Astrocyte of the spinal cord (primary cell): Measurements from ENCODE around the gene GID8.

Source experiments
- DNase-seq: peaks from one replicate; pipeline ENCODE4 v3.0.0; 2011; ENCODE audit warnings: low read depth, low spot score
- H3K4me3 ChIP-seq: 2 replicates; pipeline ENCODE4 v1.5.1; 2011; ENCODE audit warnings: low read depth, mild to moderate bottlenecking, low read length, moderate library complexity
- CTCF ChIP-seq: IDR thresholded peaks from 2 replicates; pipeline ENCODE4 v1.5.1; 2012; ENCODE audit warnings: low read depth, mild to moderate bottlenecking, low read length, inconsistent platforms
- in situ Hi-C: cut with HindIII; loops from 2 replicates; pipeline ENCODE4 v1.10.0; 2017; ENCODE audit warnings: low sequenced_read_pairs

The GID8 gene

DNA sequence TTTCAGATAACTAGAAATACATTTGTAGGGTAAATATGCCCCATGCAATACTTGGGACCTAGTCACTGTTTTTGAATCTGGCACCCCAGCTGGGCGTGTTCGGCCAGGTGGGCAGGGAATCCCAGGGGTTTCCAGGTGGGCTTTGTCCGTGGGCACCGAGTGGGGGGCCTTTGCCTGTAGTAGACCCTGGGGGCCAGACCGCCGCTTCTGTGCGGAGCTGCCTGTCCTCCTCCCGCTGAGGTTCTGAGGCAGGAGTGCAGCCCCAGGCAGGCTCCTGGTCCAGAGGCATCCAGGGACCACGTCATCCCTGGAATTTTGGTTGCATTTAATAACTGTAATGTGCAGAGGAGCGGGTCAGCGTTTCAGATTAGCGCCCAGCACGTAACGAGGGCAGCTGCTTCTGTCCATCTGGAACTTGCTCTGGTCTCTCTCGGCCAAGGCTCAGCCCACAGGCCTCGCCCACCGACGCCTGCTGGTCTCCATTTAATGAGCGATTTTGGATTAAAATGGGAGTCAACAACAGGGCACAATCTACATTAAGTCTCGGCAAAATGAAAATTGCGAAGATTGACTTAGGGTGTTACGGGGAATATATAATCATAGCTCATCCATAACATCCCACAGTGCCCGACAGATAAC, 56.0 kb downstream of the GID8 start:
- in situ Hi-C loops, result no loop called here
- H3K4me3 ChIP-seq, result no peak overlapping the region
- DNase-seq, result no peak

DNA sequence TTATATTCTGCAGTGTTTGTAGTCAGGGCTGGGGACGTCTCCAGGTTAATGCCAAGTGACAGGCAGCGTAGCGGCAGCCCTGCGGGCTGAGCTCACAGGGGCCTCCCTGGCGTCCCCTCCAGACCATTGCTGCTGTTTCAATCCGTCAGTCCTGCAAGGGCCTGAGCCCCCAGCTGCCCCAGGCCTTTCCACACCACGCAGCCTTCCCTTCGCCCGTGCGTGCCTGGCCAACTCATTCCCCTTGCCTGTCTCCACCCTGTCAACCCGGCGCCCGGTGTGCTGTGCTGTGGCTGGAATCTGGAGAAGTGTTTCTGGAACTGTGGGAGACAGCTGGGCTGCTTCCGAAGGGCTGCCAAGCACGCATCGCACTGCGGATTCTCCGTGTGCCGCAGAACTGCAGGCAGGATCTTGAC, 56.9 kb downstream of the GID8 start:
- H3K4me3 ChIP-seq, result no peak overlapping the region
- in situ Hi-C loops, result no loop called here
- DNase-seq, result no peak
- no peak for TF ChIP-seq CTCF

More for the DNA sequence above, 56.0 kb downstream of the GID8 start:
- no peak for TF ChIP-seq CTCF

DNA sequence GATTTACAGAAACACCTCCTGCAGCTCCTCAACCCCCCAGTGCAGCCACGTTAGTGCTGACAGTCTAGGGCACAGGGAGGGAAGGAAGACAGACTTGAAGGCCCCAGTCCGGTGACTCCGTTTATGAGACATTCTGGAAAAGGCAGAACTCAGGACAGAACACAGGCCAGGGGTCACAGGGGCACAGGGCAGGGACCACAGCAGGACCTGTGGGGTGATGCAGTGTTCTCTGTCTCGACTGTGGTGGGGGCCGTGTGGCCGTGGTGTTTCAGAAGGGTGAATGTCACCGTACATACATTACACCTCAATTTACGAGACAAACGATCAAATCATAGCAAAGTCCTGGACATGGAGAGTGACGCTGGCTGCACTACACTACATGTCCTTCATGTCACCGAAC, 57.5 kb downstream of the GID8 start:
- H3K4me3 ChIP-seq, result no peak overlapping the region
- no peak for TF ChIP-seq CTCF
- in situ Hi-C loops, result no loop called here
- no peak for DNase-seq

- in situ Hi-C loops, result no loop called here
- H3K4me3 ChIP-seq, result no peak overlapping the region
- no peak for TF ChIP-seq CTCF
- DNase-seq, result no peak
Observed at GRCh38 chr20:62995898-62996595, 58.1 kb downstream of the GID8 start.

GRCh38 chr20:62996596-62996982, 58.6 kb downstream of the GID8 start:
- no peak overlapping the region for H3K4me3 ChIP-seq
- in situ Hi-C loops, result no loop called here
- TF ChIP-seq CTCF, result no peak
- no peak for DNase-seq

DNA sequence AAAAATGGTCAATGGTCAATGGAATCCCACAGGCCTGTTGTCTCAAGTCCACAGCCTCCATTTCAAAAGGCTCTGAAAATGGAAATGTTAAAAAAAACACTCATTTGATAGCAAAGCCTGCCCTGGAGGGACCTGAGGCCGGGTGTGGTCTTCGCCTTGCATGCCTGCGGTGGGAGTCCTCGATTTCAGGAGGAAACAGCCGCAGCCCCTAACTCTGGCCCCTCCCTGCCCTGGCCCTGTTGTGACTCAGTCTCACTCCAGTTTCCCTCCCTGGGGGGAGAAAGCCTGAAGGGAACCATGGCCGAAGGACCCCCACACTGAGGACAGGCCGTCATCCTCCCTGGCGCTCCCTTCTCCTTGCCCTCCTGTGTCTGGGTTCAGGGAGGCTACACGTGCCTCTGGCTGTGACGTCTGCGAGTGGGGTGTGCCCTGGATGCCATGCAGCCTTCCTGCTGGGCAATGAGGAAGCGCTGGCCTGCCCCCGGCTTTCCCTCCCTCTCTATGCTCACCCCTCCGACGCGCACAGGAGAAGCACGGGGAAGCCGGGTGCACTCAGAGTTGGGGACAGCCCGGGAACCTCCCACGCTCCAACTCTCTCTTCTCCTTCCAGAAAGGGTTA, 59.6 kb downstream of the GID8 start:
- no peak for TF ChIP-seq CTCF
- no peak overlapping the region for H3K4me3 ChIP-seq
- DNase-seq, result no peak
- in situ Hi-C loops, result no loop called here
